ENCODE data around the gene SEPTIN14.
A peak's percentile ranks its signal among the peaks of the same experiment; 100 is the strongest.
"Not testable (repeated sequence)": the region's sequence is repeated elsewhere in the genome, so short reads cannot be mapped to it uniquely, and the experiment has no call there.

DNA sequence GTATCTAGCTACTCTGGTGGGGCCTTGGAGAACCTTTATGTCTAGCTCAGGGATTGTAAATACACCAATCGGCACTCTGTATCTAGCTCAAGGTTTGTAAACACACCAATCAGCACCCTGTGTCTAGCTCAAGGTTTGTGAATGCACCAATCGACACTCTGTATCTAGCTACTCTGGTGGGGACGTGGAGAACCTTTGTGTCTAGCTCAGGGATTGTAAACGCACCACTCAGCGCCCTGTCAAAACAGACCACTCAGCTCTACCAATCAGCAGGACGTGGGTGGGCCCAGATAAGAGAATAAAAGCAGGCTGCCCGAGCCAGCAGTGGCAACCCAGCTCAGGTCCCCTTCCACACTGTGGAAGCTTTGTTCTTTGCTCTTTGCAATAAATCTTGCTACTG lies 6.4 kb upstream of the SEPTIN14 start:
- not testable (repeated sequence) for TF ChIP-seq TCF7L2 (IDR thresholded peaks at IDR 0.05; ENCODE audit: low read depth, low read length); TOE1 (CRISPR knock-in tag; IDR thresholded peaks at IDR 0.05)
- TF ChIP-seq POLR2A (IDR thresholded peaks at IDR 0.05; ENCODE audit: insufficient read depth in 1 of 2, low read depth in 2 of 2, low read length in 2 of 2), result 0 out of 4 replicates have a peak, but pooled peaks of 1 of the 2 experiments have one; percentile 19
